Fibroblast of villous mesenchyme (primary cell): ENCODE results near the gene HOXB2. TPM values are rescaled to one million over a fixed set of nuclear protein-coding genes. Genes with fewer than 3 reads are reported as not detected.

Source experiments
- DNase-seq: peaks from one replicate; pipeline ENCODE4 v3.0.0-alpha.2; 2010; ENCODE audit warnings: low read depth
- H3K4me3 ChIP-seq: 2 replicates; pipeline ENCODE4 v1.5.1; 2011; ENCODE audit warnings: low read depth, mild to moderate bottlenecking, low read length
- CTCF ChIP-seq: IDR thresholded peaks from 2 replicates; pipeline ENCODE4 v1.5.1; 2012; ENCODE audit warnings: low read depth, mild to moderate bottlenecking, low read length; ENCODE audit not compliant: insufficient read depth
- total RNA-seq: library from RNA; depleted of rRNA; stranded (reverse); fragments of >200 nt; gene quantifications from 2 replicates; pipeline ENCODE4 v1.2.3, GENCODE V29; 2012

Gene HOXB2
- total RNA-seq, 1 donor, result 4.3 TPM

GRCh38 chr17:48498164-48498850 lies 46.6 kb downstream of the HOXB2 start:
- no peak for TF ChIP-seq CTCF
- no peak overlapping the region for H3K4me3 ChIP-seq
- peak; percentile 27 for DNase-seq

- TF ChIP-seq CTCF, result no peak
- peak; percentile 87 for DNase-seq
- no peak overlapping the region for H3K4me3 ChIP-seq
Measured at GRCh38 chr17:48497103-48497502, 47.8 kb downstream of the HOXB2 start.

- DNase-seq, result peak; percentile 53
- no peak for TF ChIP-seq CTCF
- no peak overlapping the region for H3K4me3 ChIP-seq
Measured at GRCh38 chr17:48494335-48494734, 50.6 kb downstream of the HOXB2 start.

Other genes starting within 250 kb of the HOXB2 start
- not detected in 2 replicates for gene SKAP1, start 114.9 kb downstream of the HOXB2 start, total RNA-seq
- not detected in 2 replicates for gene HOXB1, start 14.1 kb downstream of the HOXB2 start, total RNA-seq
- 1.7 and 1.9 TPM in 2 replicates for gene HOXB4, start 33.2 kb upstream of the HOXB2 start, total RNA-seq
- gene HOXB3, start 45.1 kb upstream of the HOXB2 start, total RNA-seq, result 4.3 and 7.1 TPM in 2 replicates
- 0.32 and 0.43 TPM in 2 replicates for gene HOXB5, start 48.7 kb upstream of the HOXB2 start, total RNA-seq
- gene HOXB6, start 59.9 kb upstream of the HOXB2 start, total RNA-seq, result 1.3 and 1.6 TPM in 2 replicates
- gene HOXB7, start 65.9 kb upstream of the HOXB2 start, total RNA-seq, result 1.7 and 2.6 TPM in 2 replicates
- not detected in 2 replicates for gene HOXB8, start 70.2 kb upstream of the HOXB2 start, total RNA-seq
- gene HOXB9, start 81.2 kb upstream of the HOXB2 start, total RNA-seq, result not detected in 2 replicates
- gene PRAC1, start 177.4 kb upstream of the HOXB2 start, total RNA-seq, result not detected in 2 replicates
- not detected in 2 replicates for gene PRAC2, start 178.1 kb upstream of the HOXB2 start, total RNA-seq
- gene HOXB13, start 183.6 kb upstream of the HOXB2 start, total RNA-seq, result under 0.01 and 0.32 TPM in 2 replicates